ENCODE measurements around the gene HOXC11. TPM values are rescaled to one million over a fixed set of nuclear protein-coding genes. Genes with fewer than 3 reads are reported as not detected.

The HOXC11 gene
- total and polyA plus RNA-seq, 2 donors (not counting 1 experiment from before 2014, with no cell fraction given), result not detected

- POLR2A ChIA-PET, result no interaction called here
- WGBS (ENCODE audit: insufficient coverage), result 28% methylated on average over 2 of the region's 4 CpGs
Observed at GRCh38 chr12:53944209-53944608, 28.7 kb upstream of the HOXC11 start.

More at GRCh38 chr12:53944209-53944608, 28.7 kb upstream of the HOXC11 start:
- H3K4me3 Mint-ChIP-seq, result no peak overlapping the region
- H3K36me3 ChIP-seq (replicated peaks in 1 of 2; ENCODE audit: control extremely low read depth in 1 of 2, control insufficient read depth in 1 of 2, extremely low read depth in 1 of 2, insufficient read depth in 2 of 2, low read length in 1 of 2), result no peaks in the 10 kb centered on the region
- no peak overlapping the region for H3K4me3 ChIP-seq (ENCODE audit: control extremely low read depth in 1 of 5, extremely low read depth in 1 of 5, insufficient read depth in 1 of 5, low read depth in 2 of 5, low read length in 4 of 5)
- ATAC-seq (ENCODE audit: low read depth) (no peak), DNase-seq (no peak)
- no peaks in the 10 kb centered on the region for H3K79me2 ChIP-seq (ENCODE audit: control insufficient read depth, insufficient read depth, low read length)
- no peak overlapping the region for H3K4me2 ChIP-seq (replicated peaks; ENCODE audit: low read depth, low read length, poor library complexity, severe bottlenecking)
- H3K27ac ChIP-seq (ENCODE audit: low read length in 2 of 2), result no peak overlapping the region
- peaks cover 0 to 92% (median 79%) of the 10 kb centered on the region in 4 experiments for H3K27me3 ChIP-seq (replicated peaks in 1 of 4; ENCODE audit: control extremely low read depth in 1 of 4, control insufficient read depth in 3 of 4, insufficient read depth in 4 of 4, low read length in 3 of 4)
- no peaks in the 10 kb centered on the region for H4K20me1 ChIP-seq (ENCODE audit: control insufficient read depth, insufficient read depth, low read length, poor library complexity, severe bottlenecking)
- no peaks in the 10 kb centered on the region for H3K9me3 Mint-ChIP-seq (ENCODE audit: insufficient read depth)
- CTCF ChIA-PET, result no interaction called here
- peaks cover 0 to 27% (median 1%) of the 10 kb centered on the region in 3 donors for H3K9me3 ChIP-seq (ENCODE audit: control extremely low read depth in 1 of 3, control insufficient read depth in 2 of 3, insufficient read depth in 1 of 3, low read length in 2 of 3)
- peaks cover 82% of the 10 kb centered on the region for H3K27me3 Mint-ChIP-seq
- peaks cover 0 to 8% of the 10 kb centered on the region in 2 donors for H3K4me1 ChIP-seq (ENCODE audit: control insufficient read depth in 2 of 2, insufficient read depth in 2 of 2, low read length in 2 of 2)
- no peak overlapping the region for H3K27ac Mint-ChIP-seq
- intact Hi-C loops (cut with micrococcal nuclease), result loop anchor here (5.0 kb wide), 1 partner anchor 43 kb away; the partner anchor contains the start of gene HOXC10
- H3K4me1 Mint-ChIP-seq, result no peaks in the 10 kb centered on the region
- TF ChIP-seq EZH2 (IDR thresholded peaks at IDR 0.05; ENCODE audit: borderline replicate concordance, insufficient read depth, low read depth, low read length, poor library complexity, severe bottlenecking) (no peak), CTCF (IDR thresholded peaks at IDR 0.05) (no peak)
- H3K9ac ChIP-seq (ENCODE audit: low read length), result no peak overlapping the region
- H2AFZ ChIP-seq (ENCODE audit: insufficient read depth, low read depth, low read length, poor library complexity, severe bottlenecking), result no peak overlapping the region
